Activated CD4-positive, CD25-positive, alpha-beta regulatory T cell treated with anti-CD3 and anti-CD28 coated beads, Interleukin-2, amount 50 U/mL, for 24 hours (primary cell): ENCODE measurements around the gene HELZ2.
A peak's percentile ranks its signal among the peaks of the same experiment; 100 is the strongest.

Experiments
- ATAC-seq, 2 donors: fragments of 150-1000 bp; cut with Tn5 transposase; one replicate each; pipeline ENCODE4 v1.10.0; 2021; ENCODE audit warnings: mild to moderate bottlenecking in 1 of 2, moderate library complexity in 1 of 2

The HELZ2 gene

GRCh38 chr20:63551068-63551467 lies 23.0 kb downstream of the HELZ2 start:
- ATAC-seq, result no peak

- no peak for ATAC-seq
Measured at GRCh38 chr20:63549679-63550282, 24.3 kb downstream of the HELZ2 start.

GRCh38 chr20:63549019-63549418 lies 25.0 kb downstream of the HELZ2 start:
- no peak for ATAC-seq

DNA sequence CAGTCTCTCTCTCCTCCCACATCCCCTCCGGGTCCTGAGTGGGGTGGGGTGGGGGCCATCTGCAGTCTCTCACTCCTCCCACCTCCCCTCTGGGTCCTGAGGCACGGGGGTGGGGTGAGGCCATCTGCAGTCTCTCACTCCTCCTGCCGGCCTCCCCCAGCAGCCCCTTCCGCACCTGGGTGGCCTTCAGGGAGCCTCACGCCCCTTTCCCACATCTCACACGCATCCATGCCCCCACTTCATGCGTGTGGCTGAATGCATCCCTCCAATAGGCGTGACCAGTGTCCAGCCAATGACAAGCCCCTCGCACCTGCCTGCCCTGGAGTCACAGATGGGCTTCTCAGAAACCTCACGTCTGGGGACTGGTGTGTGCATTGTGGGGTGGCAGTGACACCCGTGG lies 25.5 kb downstream of the HELZ2 start:
- no peak for ATAC-seq

DNA sequence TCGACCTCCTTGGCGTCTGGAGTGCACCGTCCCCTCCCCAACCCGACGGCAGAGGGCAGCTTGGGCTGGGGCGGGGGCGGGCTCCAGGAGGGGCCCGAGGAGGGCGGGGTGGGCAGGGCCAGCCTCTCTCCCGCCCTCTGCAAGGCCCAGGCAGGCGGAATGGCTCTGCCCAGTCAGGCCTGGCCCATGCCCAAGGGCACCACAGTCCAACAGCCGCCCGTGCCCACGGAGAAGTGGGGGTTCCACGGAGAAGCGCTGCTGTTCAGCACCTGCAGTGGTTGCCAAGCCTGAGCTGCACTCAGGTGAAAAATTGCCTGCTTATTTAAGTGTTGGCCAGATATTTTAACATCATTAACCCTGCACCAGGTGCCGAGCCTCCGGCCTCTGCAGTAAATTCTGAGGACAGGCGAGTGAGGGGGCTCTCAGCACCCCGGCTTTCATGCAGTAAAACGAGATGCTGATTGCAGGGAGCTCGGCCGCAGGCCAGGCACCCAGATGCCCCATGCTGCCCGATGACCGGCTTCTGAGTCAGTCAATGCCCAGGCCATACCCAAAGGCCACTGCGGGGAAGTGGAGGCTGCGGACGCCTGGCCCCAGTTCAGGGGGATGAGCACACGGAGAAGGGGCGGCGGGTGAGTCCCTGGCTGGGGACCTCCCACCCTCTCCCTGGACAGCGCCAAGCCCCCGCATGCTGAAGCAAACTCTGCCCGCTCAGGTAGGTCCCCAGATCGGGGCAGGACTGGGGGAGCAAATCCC lies 26.1 kb downstream of the HELZ2 start, which contains the start of gene SRMS:
SRMS (minus strand) TSS at position 25 of the 756 bp plus-strand sequence. CDS start 286 bp downstream, outside the sequence.
- ATAC-seq, result no peak

DNA sequence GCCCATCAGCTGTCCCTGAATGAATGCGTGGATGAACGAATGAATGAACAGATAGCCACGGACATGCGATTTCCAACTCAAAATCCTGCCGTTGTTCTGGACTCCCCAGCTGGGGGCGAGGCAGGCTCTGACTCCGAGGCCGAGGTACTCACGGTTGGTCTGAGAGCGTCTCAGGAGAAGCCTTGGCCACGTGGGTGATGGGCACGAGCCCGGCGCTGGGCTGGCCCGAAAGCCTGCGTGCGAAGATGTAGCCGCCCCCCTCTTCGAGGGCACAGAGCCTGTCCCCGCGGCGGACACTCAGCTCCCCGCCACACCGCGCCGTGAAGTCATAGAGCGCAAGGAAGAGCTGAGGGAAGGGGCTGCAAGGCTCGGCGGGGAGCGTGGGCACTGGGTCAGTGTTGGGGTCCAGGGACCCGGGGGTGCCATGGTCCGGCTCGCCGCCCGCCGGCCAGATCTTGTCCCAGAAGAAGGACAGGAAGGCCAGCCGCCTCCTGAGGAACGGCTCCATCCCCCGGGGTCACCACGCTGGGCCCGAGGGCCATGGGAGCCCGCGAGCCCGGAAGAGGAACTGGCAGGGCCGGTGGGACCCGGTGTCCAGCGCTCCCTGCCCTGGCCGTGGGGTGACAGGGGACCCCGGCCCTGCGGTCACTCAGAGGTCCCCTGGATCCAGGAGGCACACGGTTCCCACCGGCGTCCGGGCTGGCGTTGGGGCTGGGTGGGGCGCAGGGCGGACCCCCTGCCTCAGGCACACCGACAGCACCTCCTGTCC lies 26.9 kb downstream of the HELZ2 start:
- ATAC-seq, result no peak

GRCh38 chr20:63546256-63546955 lies 27.6 kb downstream of the HELZ2 start:
- peak in 1 of 2 donors; percentile 3 for ATAC-seq

DNA sequence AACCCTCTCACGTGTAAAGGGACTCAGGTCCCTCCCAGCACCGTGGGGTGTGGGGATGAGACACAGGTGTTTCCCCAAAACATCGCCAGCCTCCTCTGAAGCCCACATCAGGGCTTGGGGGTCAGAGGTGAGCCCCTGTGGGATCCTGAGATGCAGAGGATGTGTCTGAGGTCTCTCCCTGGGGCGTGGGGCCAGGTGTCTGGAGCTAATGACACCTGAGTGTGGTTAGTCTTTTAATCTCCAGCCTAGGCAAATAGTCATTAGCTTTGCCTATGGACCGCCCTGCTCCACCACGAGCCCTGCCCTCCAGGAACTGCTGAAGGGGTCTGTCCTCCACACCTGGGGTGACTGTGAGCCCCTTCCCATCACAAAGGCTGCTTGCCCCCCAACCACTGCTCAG lies 28.2 kb downstream of the HELZ2 start:
- ATAC-seq, result no peak

- no peak for ATAC-seq
Measured at GRCh38 chr20:63544958-63545516, 29.0 kb downstream of the HELZ2 start.

- no peak for ATAC-seq
Measured at GRCh38 chr20:63544241-63544957, 29.6 kb downstream of the HELZ2 start.

DNA sequence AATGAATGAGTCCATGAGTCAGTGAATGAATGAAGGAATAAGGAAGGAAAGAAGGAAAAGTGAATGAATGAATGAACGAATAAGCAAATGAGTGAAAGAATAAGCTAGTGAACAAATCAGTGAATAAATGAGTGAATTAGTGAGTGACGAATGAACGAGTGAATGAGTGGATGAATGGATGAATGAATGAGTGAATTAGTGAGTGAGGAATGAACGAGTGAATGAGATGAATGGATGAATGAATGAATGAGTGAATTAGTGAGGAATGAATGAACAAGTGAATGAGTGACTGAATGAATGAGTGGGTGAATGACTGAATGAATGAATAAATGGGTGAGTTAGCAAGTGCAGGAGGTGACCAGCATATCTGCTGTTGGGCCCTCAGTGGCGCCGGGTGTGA lies 30.3 kb downstream of the HELZ2 start:
- no peak for ATAC-seq

- ATAC-seq, result no peak
Measured at GRCh38 chr20:63543131-63543530, 30.9 kb downstream of the HELZ2 start.

GRCh38 chr20:63542696-63543095 lies 31.3 kb downstream of the HELZ2 start:
- no peak for ATAC-seq

GRCh38 chr20:63542031-63542559 lies 31.9 kb downstream of the HELZ2 start:
- ATAC-seq, result no peak

- ATAC-seq, result no peak
Measured at GRCh38 chr20:63541371-63541770, 32.7 kb downstream of the HELZ2 start.

- ATAC-seq, result no peak
Measured at GRCh38 chr20:63540417-63541186, 33.4 kb downstream of the HELZ2 start.

DNA sequence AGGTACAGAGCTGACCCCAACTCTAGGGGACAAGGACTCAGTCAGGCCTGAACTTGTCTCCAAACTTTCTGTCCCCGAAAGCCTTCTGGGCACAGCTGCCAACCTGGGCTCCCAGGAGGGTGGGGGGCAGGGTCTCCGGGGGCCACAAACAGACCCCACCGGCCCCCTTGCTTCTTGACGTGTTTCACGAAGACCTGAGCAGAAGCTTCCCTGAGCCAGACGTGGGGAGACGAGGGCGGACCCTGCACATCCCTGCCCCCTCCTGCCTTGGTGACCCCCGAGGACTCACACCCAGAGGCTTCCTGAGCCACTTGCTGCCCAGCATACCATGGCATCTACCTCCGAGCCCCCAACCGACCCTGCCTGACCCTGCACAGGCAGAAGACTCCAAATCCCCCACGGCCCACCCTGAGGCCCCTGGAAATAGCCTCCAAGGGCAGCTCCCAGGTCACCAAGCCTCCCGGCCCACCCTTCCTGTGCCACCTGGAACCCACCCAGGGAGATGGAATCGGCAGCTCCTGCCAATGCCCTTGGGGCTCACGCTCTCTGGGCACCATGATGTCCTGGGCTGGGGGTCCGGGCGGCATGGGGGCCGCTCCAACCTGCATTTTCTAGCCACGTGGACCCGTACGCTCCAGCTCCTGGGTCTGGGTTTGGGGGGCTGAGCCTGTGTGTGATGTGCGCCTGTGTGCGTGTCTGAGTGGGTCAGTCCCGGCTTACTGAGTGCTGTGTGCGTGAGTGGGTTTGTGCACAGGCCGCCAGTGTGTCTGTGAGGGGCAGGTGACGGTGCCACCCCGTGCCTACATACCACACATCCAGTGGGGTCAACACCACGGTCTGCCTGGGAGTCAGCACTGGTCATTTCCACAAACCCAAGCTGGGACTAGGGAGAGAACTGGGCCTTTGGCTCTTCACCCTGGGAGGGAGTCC lies 34.3 kb downstream of the HELZ2 start:
- no peak for ATAC-seq

GRCh38 chr20:63539092-63539430 lies 35.0 kb downstream of the HELZ2 start:
- ATAC-seq, result no peak

DNA sequence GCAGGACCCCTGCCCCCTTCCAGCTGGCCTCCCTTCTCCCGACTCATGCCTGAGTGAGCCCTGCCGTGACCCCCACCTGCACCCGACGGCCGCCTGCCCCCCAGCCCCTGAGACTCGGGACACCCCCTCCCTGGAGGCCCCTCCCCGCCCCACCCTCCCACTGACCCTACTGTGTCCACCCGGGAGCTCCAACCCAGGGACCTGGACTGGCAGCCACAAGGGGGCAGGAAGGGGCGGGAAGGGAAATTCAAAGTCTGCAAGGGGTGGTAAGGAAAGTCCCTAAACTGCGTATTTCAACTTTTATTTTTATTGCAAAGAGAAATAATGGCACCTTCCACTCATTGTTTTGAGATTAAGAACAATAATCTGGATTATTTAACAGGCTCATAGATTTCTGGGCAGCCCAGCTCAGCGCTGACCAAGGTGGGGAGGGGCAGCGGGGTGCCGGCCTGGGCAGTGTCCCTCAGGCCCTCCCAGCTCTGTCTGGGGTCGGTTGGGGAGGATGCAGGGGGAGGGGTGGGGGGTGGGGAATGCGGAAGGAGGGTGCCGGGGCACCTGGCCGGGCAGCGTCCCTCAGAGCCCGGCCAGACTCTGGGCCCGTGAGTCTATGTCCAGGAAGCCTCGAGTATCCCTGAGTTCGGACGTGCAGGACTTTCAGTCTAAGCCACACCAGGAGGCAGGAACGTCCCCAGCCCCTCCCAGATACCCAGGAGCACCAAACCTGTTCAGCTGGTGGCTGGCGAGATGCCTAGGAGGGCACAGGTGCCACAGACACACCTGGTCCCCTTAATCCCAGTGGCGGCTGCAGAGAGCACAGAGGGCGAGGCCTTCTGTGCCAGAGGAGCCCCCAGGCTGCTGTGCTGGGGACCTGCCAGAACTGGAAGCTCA lies 35.6 kb downstream of the HELZ2 start:
- ATAC-seq, result peak in 1 of 2 donors; percentile 0
